KOPT-K1 (cell line): ENCODE measurements around the gene CDK11B.
"Not testable (repeated sequence)": the region's sequence is repeated elsewhere in the genome, so short reads cannot be mapped to it uniquely, and the experiment has no call there.

ENCODE experiments used
- H3K27ac ChIP-seq: fragments of 200-600 bp; sonication (generic); 2 replicates; pipeline ENCODE4 v1.5.1; 2016; ENCODE audit warnings: antibody characterized with exemption, mild to moderate bottlenecking, low read depth, low read length; ENCODE audit not compliant: poor library complexity, severe bottlenecking
- H3K36me3 ChIP-seq: fragments of 200-600 bp; sonication (generic); 2 replicates; pipeline ENCODE4 v1.5.1; 2017; ENCODE audit warnings: antibody characterized with exemption, mild to moderate bottlenecking, low read length, moderate library complexity; ENCODE audit not compliant: insufficient read depth
- H3K9me3 ChIP-seq: fragments of 200-600 bp; sonication (generic); 2 replicates; pipeline ENCODE4 v1.5.1; 2017; ENCODE audit warnings: antibody characterized with exemption, low read length, mild to moderate bottlenecking; ENCODE audit not compliant: insufficient read depth, poor library complexity, severe bottlenecking

The CDK11B gene

GRCh38 chr1:1658583-1659549 is at the start of gene CDK11B:
Gene CDK11B (minus strand): TSS chr1:1659004. CDS start chr1:1657485, 1,519 bp downstream.
- Histone ChIP-seq H3K27ac (peak within 1 kb of the TSS; percentile 65), H3K36me3 (peaks cover 42% of the 10 kb centered on the region)
- H3K9me3 ChIP-seq, result not testable (repeated sequence)

- not testable (repeated sequence) for H3K9me3 ChIP-seq, H3K27ac ChIP-seq
- H3K36me3 ChIP-seq, result peaks cover 14% of the 10 kb centered on the region; the same call in 1 of the 2 replicates
These were observed 49.1 kb upstream of the CDK11B start for GRCh38 chr1:1707897-1708296.

GRCh38 chr1:1707241-1707640 is 48.4 kb upstream of the CDK11B start:
- peaks cover 14% of the 10 kb centered on the region; the same call in 1 of the 2 replicates for H3K36me3 ChIP-seq
- H3K9me3 ChIP-seq, H3K27ac ChIP-seq: not testable (repeated sequence)

- peaks cover 14% of the 10 kb centered on the region; the same call in 1 of the 2 replicates for H3K36me3 ChIP-seq
- H3K27ac ChIP-seq, H3K9me3 ChIP-seq: not testable (repeated sequence)
These were observed 46.8 kb upstream of the CDK11B start for GRCh38 chr1:1705623-1706022.

GRCh38 chr1:1704284-1704957 is 45.6 kb upstream of the CDK11B start:
- H3K36me3 ChIP-seq, result peaks cover 14% of the 10 kb centered on the region; the same call in 1 of the 2 replicates
- not testable (repeated sequence) for H3K27ac ChIP-seq, H3K9me3 ChIP-seq

- Histone ChIP-seq H3K9me3 (no peaks in the 10 kb centered on the region), H3K36me3 (peaks cover 14% of the 10 kb centered on the region; the same call in 1 of the 2 replicates), H3K27ac (no peak overlapping the region)
These were observed 45.0 kb upstream of the CDK11B start for GRCh38 chr1:1703796-1704195.

- not testable (repeated sequence) for H3K27ac ChIP-seq, H3K9me3 ChIP-seq
- peaks cover 14% of the 10 kb centered on the region; the same call in 1 of the 2 replicates for H3K36me3 ChIP-seq
These were observed 43.7 kb upstream of the CDK11B start for GRCh38 chr1:1702506-1702905.

- not testable (repeated sequence) for H3K27ac ChIP-seq, H3K9me3 ChIP-seq
- peaks cover 14% of the 10 kb centered on the region; the same call in 1 of the 2 replicates for H3K36me3 ChIP-seq
These were observed 41.8 kb upstream of the CDK11B start for GRCh38 chr1:1700557-1700956.

- peaks cover 14% of the 10 kb centered on the region; the same call in 1 of the 2 replicates for H3K36me3 ChIP-seq
- H3K9me3 ChIP-seq, H3K27ac ChIP-seq: not testable (repeated sequence)
These were observed 41.3 kb upstream of the CDK11B start for GRCh38 chr1:1700067-1700466.

- not testable (repeated sequence) for H3K27ac ChIP-seq, H3K9me3 ChIP-seq, H3K36me3 ChIP-seq
These were observed 40.3 kb upstream of the CDK11B start for GRCh38 chr1:1699061-1699460.

- H3K27ac ChIP-seq, H3K36me3 ChIP-seq, H3K9me3 ChIP-seq: not testable (repeated sequence)
These were observed 38.8 kb upstream of the CDK11B start for GRCh38 chr1:1697358-1698183.

GRCh38 chr1:1696431-1697357 is 37.9 kb upstream of the CDK11B start:
- H3K27ac ChIP-seq, H3K36me3 ChIP-seq, H3K9me3 ChIP-seq: not testable (repeated sequence)

GRCh38 chr1:1692714-1693647 is 34.2 kb upstream of the CDK11B start, which contains the start of gene SLC35E2B:
Gene SLC35E2B (minus strand): TSS chr1:1692795. CDS start chr1:1676699, 16,096 bp downstream.
- H3K36me3 ChIP-seq, H3K9me3 ChIP-seq: not testable (repeated sequence)
- peak within 1 kb of the TSS; percentile 80 for H3K27ac ChIP-seq
